Astrocyte (in vitro differentiated cells and primary cell): ENCODE data around the gene HOXB6. TPM values are rescaled to one million over a fixed set of nuclear protein-coding genes. Genes with fewer than 3 reads are reported as not detected.

Source experiments
- DNase-seq: peaks from one replicate; pipeline ENCODE4 v3.0.0-alpha.2; 2010; ENCODE audit warnings: low read depth
- FAIRE-seq: peaks from 2 replicates; lab custom pipeline; 2011; peaks lifted over from hg19 to GRCh38; lab: Jason Lieb, UNC
- H2AFZ ChIP-seq: 2 replicates; pipeline ENCODE4 v1.6.0; 2012; ENCODE audit warnings: low read depth, low read length, inconsistent platforms
- H3K27ac ChIP-seq: 2 replicates; pipeline ENCODE4 v1.5.1; 2011; ENCODE audit warnings: low read depth, low read length, inconsistent platforms
- H3K27me3 ChIP-seq: 2 replicates; pipeline ENCODE4 v1.6.0; 2011; ENCODE audit warnings: low read length, inconsistent platforms; ENCODE audit not compliant: insufficient read depth
- H3K36me3 ChIP-seq: 2 replicates; pipeline ENCODE4 v1.5.1; 2011; ENCODE audit warnings: low read length, inconsistent platforms; ENCODE audit not compliant: insufficient read depth
- H3K4me1 ChIP-seq: 2 replicates; pipeline ENCODE4 v1.5.1; 2011; ENCODE audit warnings: low read length, inconsistent platforms; ENCODE audit not compliant: insufficient read depth
- H3K4me2 ChIP-seq: 2 replicates; pipeline ENCODE4 v1.6.0; 2012; ENCODE audit warnings: low read length, inconsistent platforms
- H3K4me3 ChIP-seq: 2 replicates; pipeline ENCODE4 v1.5.1; 2011; ENCODE audit warnings: low read depth, mild to moderate bottlenecking, low read length, inconsistent platforms; ENCODE audit not compliant: insufficient read depth
- H3K79me2 ChIP-seq: 2 replicates; pipeline ENCODE4 v1.6.0; 2012; ENCODE audit warnings: mild to moderate bottlenecking, low read length, inconsistent platforms; ENCODE audit not compliant: insufficient read depth
- H3K9ac ChIP-seq: 2 replicates; pipeline ENCODE4 v1.6.0; 2012; ENCODE audit warnings: mild to moderate bottlenecking, low read length, inconsistent platforms
- H3K9me3 ChIP-seq: 2 replicates; pipeline ENCODE4 v1.5.1; 2012; ENCODE audit warnings: low read depth, mild to moderate bottlenecking, low read length, inconsistent platforms; ENCODE audit not compliant: insufficient read depth
- H4K20me1 ChIP-seq: 2 replicates; pipeline ENCODE4 v1.6.0; 2012; ENCODE audit warnings: low read length, inconsistent platforms; ENCODE audit not compliant: insufficient read depth
- H3K27ac Mint-ChIP-seq: one replicate; pipeline ENCODE4 v1.8.0; 2021; ENCODE audit warnings: mild to moderate bottlenecking, mixed read lengths; ENCODE audit not compliant: unreplicated experiment
- H3K27me3 Mint-ChIP-seq: one replicate; pipeline ENCODE4 v1.8.0; 2021; ENCODE audit warnings: low read depth, mixed read lengths; ENCODE audit not compliant: unreplicated experiment
- H3K36me3 Mint-ChIP-seq: one replicate; pipeline ENCODE4 v1.8.0; 2021; ENCODE audit warnings: low read depth, mixed read lengths; ENCODE audit not compliant: unreplicated experiment
- H3K4me1 Mint-ChIP-seq: one replicate; pipeline ENCODE4 v1.8.0; 2021; ENCODE audit warnings: low read depth, mixed read lengths; ENCODE audit not compliant: unreplicated experiment
- H3K4me3 Mint-ChIP-seq: one replicate; pipeline ENCODE4 v1.8.0; 2021; ENCODE audit warnings: mild to moderate bottlenecking, moderate library complexity, mixed read lengths; ENCODE audit not compliant: unreplicated experiment
- H3K9me3 Mint-ChIP-seq: one replicate; pipeline ENCODE4 v1.8.0; 2021; ENCODE audit warnings: mild to moderate bottlenecking, mixed read lengths; ENCODE audit not compliant: unreplicated experiment
- EZH2 ChIP-seq: IDR thresholded peaks from 2 replicates; pipeline ENCODE4 v1.6.1; 2012; ENCODE audit warnings: mild to moderate bottlenecking, low read length, inconsistent platforms; ENCODE audit not compliant: insufficient read depth
- total RNA-seq: library from RNA; stranded (reverse); gene quantifications from 2 replicates; pipeline ENCODE4 v1.2.1, GENCODE V29; 2021
- TF ChIP-seq, protein P1 (sequence below): IDR thresholded peaks from 2 replicates; pipeline ENCODE4 v1.5.1; 2011; ENCODE audit warnings: low read depth, mild to moderate bottlenecking, inconsistent platforms, low read length, moderate library complexity; ENCODE audit not compliant: insufficient read depth

The HOXB6 gene
- total RNA-seq, 1 donor from 2014 or later, result not detected

- Histone ChIP-seq H4K20me1 (peaks cover 3% of the 10 kb centered on the region), H3K27me3 (peaks cover 97% of the 10 kb centered on the region), H3K79me2 (no peaks in the 10 kb centered on the region), H3K9me3 (peaks cover 10% of the 10 kb centered on the region), H2AFZ (peak within 1 kb of the TSS; percentile 67), H3K9ac (no peak within 1 kb of the TSS), H3K4me2 (peak within 1 kb of the TSS; percentile 78), H3K27ac (no peak within 1 kb of the TSS), H3K4me1 (peaks cover 11% of the 10 kb centered on the region), H3K36me3 (no peaks in the 10 kb centered on the region), H3K4me3 (peak within 1 kb of the TSS; percentile 20)
- peaks cover 26% of the 10 kb centered on the region for H3K9me3 Mint-ChIP-seq
- peak within 1 kb of the TSS; percentile 40 for H3K4me3 Mint-ChIP-seq
- H3K27me3 Mint-ChIP-seq, result peaks cover 86% of the 10 kb centered on the region
- peaks cover 8% of the 10 kb centered on the region for H3K36me3 Mint-ChIP-seq
- FAIRE-seq (no peak), DNase-seq (no peak)
- H3K27ac Mint-ChIP-seq, result peak within 1 kb of the TSS; percentile 81
- TF ChIP-seq, protein P1, sequence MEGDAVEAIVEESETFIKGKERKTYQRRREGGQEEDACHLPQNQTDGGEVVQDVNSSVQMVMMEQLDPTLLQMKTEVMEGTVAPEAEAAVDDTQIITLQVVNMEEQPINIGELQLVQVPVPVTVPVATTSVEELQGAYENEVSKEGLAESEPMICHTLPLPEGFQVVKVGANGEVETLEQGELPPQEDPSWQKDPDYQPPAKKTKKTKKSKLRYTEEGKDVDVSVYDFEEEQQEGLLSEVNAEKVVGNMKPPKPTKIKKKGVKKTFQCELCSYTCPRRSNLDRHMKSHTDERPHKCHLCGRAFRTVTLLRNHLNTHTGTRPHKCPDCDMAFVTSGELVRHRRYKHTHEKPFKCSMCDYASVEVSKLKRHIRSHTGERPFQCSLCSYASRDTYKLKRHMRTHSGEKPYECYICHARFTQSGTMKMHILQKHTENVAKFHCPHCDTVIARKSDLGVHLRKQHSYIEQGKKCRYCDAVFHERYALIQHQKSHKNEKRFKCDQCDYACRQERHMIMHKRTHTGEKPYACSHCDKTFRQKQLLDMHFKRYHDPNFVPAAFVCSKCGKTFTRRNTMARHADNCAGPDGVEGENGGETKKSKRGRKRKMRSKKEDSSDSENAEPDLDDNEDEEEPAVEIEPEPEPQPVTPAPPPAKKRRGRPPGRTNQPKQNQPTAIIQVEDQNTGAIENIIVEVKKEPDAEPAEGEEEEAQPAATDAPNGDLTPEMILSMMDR, result no peak
- TF ChIP-seq EZH2, result peak; percentile 60
- no peaks in the 10 kb centered on the region for H3K4me1 Mint-ChIP-seq
Observed at GRCh38 chr17:48626245-48627117, 21.7 kb upstream of the HOXB6 start, which contains the start of gene HOXB9. HOXB9 (minus strand) TSS chr17:48626358; CDS start chr17:48626269, 89 bp downstream.

- peak overlapping the region; percentile 40 for H3K4me3 Mint-ChIP-seq
- TF ChIP-seq, protein P1, result no peak
- peak; percentile 73 for TF ChIP-seq EZH2
- H3K79me2 ChIP-seq, result no peaks in the 10 kb centered on the region
- no peak for FAIRE-seq
- no peaks in the 10 kb centered on the region for H3K4me1 Mint-ChIP-seq
- peaks cover 86% of the 10 kb centered on the region for H3K27me3 Mint-ChIP-seq
- H3K36me3 Mint-ChIP-seq, result peaks cover 9% of the 10 kb centered on the region
- no peak for DNase-seq
- H3K27ac ChIP-seq, result no peak overlapping the region
- H3K4me1 ChIP-seq, result peaks cover 11% of the 10 kb centered on the region
- peak overlapping the region; percentile 78 for H3K4me2 ChIP-seq
- peaks cover 10% of the 10 kb centered on the region for H3K9me3 ChIP-seq
- H3K27ac Mint-ChIP-seq, result no peak overlapping the region
- H2AFZ ChIP-seq, result peak overlapping the region; percentile 67
- H3K9me3 Mint-ChIP-seq, result peaks cover 30% of the 10 kb centered on the region
- peaks cover 97% of the 10 kb centered on the region for H3K27me3 ChIP-seq
- peaks cover 4% of the 10 kb centered on the region for H4K20me1 ChIP-seq
- no peak overlapping the region for H3K9ac ChIP-seq
- H3K4me3 ChIP-seq, result peak overlapping the region; percentile 20
- H3K36me3 ChIP-seq, result no peaks in the 10 kb centered on the region
Observed at GRCh38 chr17:48625495-48626244, 20.9 kb upstream of the HOXB6 start.
